GM12878 (cell line): ENCODE data around the gene TRPC4. TPM values are rescaled to one million over a fixed set of nuclear protein-coding genes. Genes with fewer than 3 reads are reported as not detected.
A peak's percentile ranks its signal among the peaks of the same experiment; 100 is the strongest.

Source experiments
- ATAC-seq: fragments of 200-7000 bp; cut with Tn5 transposase; 3 replicates; pipeline ENCODE4 v1.9.1; 2020; ENCODE audit warnings: mild to moderate bottlenecking, moderate library complexity
- BruUV-seq: library from RNA; stranded (reverse); fragments of 400-500 nt; replicated peaks from 2 replicates; lab custom pipeline; 2021; lab: Mats Ljungman, UMichigan
- CTCF ChIA-PET: fragments of 300-600 bp; sonication (Branson Sonifier 250); formaldehyde crosslinking; extraction: SDS; loops from one replicate; lab custom pipeline; 2021; ENCODE audit warnings: inconsistent platforms; lab: Yijun Ruan, JAX
- POLR2A ChIA-PET: fragments of 350-600 bp; formaldehyde crosslinking; extraction: SDS; loops from one replicate; lab custom pipeline; 2021; ENCODE audit warnings: inconsistent platforms; lab: Charles Lee
- RAD21 ChIA-PET: fragments of 300-600 bp; sonication (Branson Sonifier 250); formaldehyde crosslinking; loops from one replicate; lab custom pipeline; 2023; ENCODE audit warnings: antibody characterized with exemption; ENCODE audit not compliant: unreplicated experiment; lab: Charles Lee
- SMC1A ChIA-PET: fragments of 300-600 bp; sonication (Branson Sonifier 250); formaldehyde crosslinking; loops from one replicate; lab custom pipeline; 2023; ENCODE audit not compliant: unreplicated experiment, uncharacterized antibody; lab: Charles Lee
- DNase-seq: peaks from one replicate; pipeline ENCODE4 v3.0.0-alpha.2; 2011; ENCODE audit warnings: low read depth, low spot score
- FAIRE-seq: peaks from 3 replicates; lab custom pipeline; 2011; peaks lifted over from hg19 to GRCh38; lab: Jason Lieb, UNC
- H2AFZ ChIP-seq: 2 replicates; pipeline ENCODE4 v1.6.0; 2011; ENCODE audit warnings: low read depth, low read length, control low read depth; ENCODE audit not compliant: control insufficient read depth
- H3K27ac ChIP-seq: 2 replicates; pipeline ENCODE4 v1.5.1; 2011; ENCODE audit warnings: control low read depth; ENCODE audit not compliant: control insufficient read depth, insufficient read depth
- H3K27me3 ChIP-seq, 2 experiments: replicated peaks in 1 of 2; 2 replicates each; pipeline versions ENCODE4 v1.6.0 to v1.6.1; 2011; ENCODE audit warnings: low read length in 1 of 2; ENCODE audit not compliant: control insufficient read depth in 2 of 2, insufficient read depth in 2 of 2
- H3K36me3 ChIP-seq, 2 experiments: 2 replicates each; pipeline ENCODE4 v1.5.1; 2011; ENCODE audit warnings: low read length in 1 of 2; ENCODE audit not compliant: control insufficient read depth in 2 of 2, insufficient read depth in 2 of 2
- H3K4me1 ChIP-seq: 2 replicates; pipeline ENCODE4 v1.6.1; 2011; ENCODE audit warnings: mild to moderate bottlenecking, low read length, moderate library complexity, mixed read lengths; ENCODE audit not compliant: control insufficient read depth, insufficient read depth
- H3K4me2 ChIP-seq: 2 replicates; pipeline ENCODE4 v1.6.0; 2011; ENCODE audit warnings: control low read depth; ENCODE audit not compliant: control insufficient read depth, insufficient read depth
- H3K4me3 ChIP-seq: fragments of 200-600 bp; sonication (generic); 2 replicates; pipeline ENCODE4 v1.5.1; 2016
- H3K79me2 ChIP-seq: 2 replicates; pipeline ENCODE4 v1.6.0; 2011; ENCODE audit warnings: low read length; ENCODE audit not compliant: control insufficient read depth, insufficient read depth
- H3K9ac ChIP-seq: 2 replicates; pipeline ENCODE4 v1.8.0; 2011; ENCODE audit warnings: low read length, control low read depth, mixed read lengths; ENCODE audit not compliant: control insufficient read depth, insufficient read depth
- H3K9me3 ChIP-seq: replicated peaks from 3 replicates; pipeline ENCODE4 v1.5.1; 2011; ENCODE audit warnings: mild to moderate bottlenecking, low read length; ENCODE audit not compliant: control insufficient read depth, insufficient read depth
- H4K20me1 ChIP-seq: 2 replicates; pipeline ENCODE4 v1.6.0; 2011; ENCODE audit not compliant: control insufficient read depth, insufficient read depth
- CREM ChIP-seq: IDR thresholded peaks from 2 replicates; pipeline ENCODE4 v1.6.1; 2014; ENCODE audit warnings: antibody characterized with exemption, low read depth
- CTCF ChIP-seq, 3 experiments: IDR thresholded peaks in 2 of 3; conservative IDR thresholded peaks in 1 of 3; 2 replicates each; pipeline ENCODE4 v1.5.1; 2011; ENCODE audit warnings: low read depth in 3 of 3, low read length in 3 of 3, mild to moderate bottlenecking in 3 of 3, control low read depth in 2 of 3, moderate library complexity in 2 of 3, inconsistent platforms in 1 of 3, mixed read lengths in 1 of 3; ENCODE audit not compliant: control insufficient read depth in 2 of 3, insufficient read depth in 1 of 3; ENCODE audit errors: extremely low read depth in 1 of 3
- ESRRA ChIP-seq: IDR thresholded peaks from 2 replicates; pipeline ENCODE4 v1.6.1; 2012; ENCODE audit warnings: mild to moderate bottlenecking, low read length, improper control_type of control experiment
- IRF5 ChIP-seq: fragments of 450-650 bp; IDR thresholded peaks from 2 replicates; pipeline ENCODE4 v1.6.1; 2017; ENCODE audit warnings: borderline replicate concordance
- MLLT1 ChIP-seq: fragments of 450-650 bp; IDR thresholded peaks from 2 replicates; pipeline ENCODE4 v1.6.1; 2016; ENCODE audit warnings: mild to moderate bottlenecking
- POLR2AphosphoS5 ChIP-seq: IDR thresholded peaks from 2 replicates; pipeline ENCODE4 v1.6.1; 2011; ENCODE audit warnings: mild to moderate bottlenecking, low read length, inconsistent platforms
- RAD21 ChIP-seq: IDR thresholded peaks from 2 replicates; pipeline ENCODE4 v1.6.1; 2011; ENCODE audit warnings: mild to moderate bottlenecking, low read depth, low read length, moderate library complexity; ENCODE audit not compliant: insufficient read depth
- RELA ChIP-seq: fragments of 450-650 bp; IDR thresholded peaks from 2 replicates; pipeline ENCODE4 v1.8.0; 2014; ENCODE audit warnings: borderline replicate concordance; ENCODE audit not compliant: partially characterized antibody
- RFX5 ChIP-seq: IDR thresholded peaks from 2 replicates; pipeline ENCODE4 v1.6.1; 2011; ENCODE audit warnings: low read depth, low read length, improper control_type of control experiment
- RUNX3 ChIP-seq: IDR thresholded peaks from 2 replicates; pipeline ENCODE4 v1.6.1; 2012; ENCODE audit warnings: low read length, inconsistent platforms
- SUPT20H ChIP-seq: IDR thresholded peaks from 2 replicates; pipeline ENCODE4 v1.6.1; 2011; ENCODE audit warnings: low read depth, mild to moderate bottlenecking, low read length, moderate library complexity, borderline replicate concordance; ENCODE audit not compliant: control insufficient read depth
- ZSCAN29 ChIP-seq: fragments of 450-650 bp; IDR thresholded peaks from 2 replicates; pipeline ENCODE4 v1.6.1; 2017; ENCODE audit warnings: mild to moderate bottlenecking, moderate library complexity
- ZZZ3 ChIP-seq: IDR thresholded peaks from 2 replicates; pipeline ENCODE4 v1.6.1; 2011; ENCODE audit warnings: low read depth; ENCODE audit not compliant: control insufficient read depth, insufficient read length
- WGBS: methylation state at CpG from one replicate; pipeline ENCODE4 v1.1.6; 2016; ENCODE audit warnings: low lambda C conversion rate; ENCODE audit not compliant: insufficient replicate concordance, insufficient coverage; ENCODE audit errors: missing lambda C conversion rate; 5-methylcytosine and 5-hydroxymethylcytosine counted together
- in situ Hi-C: fragments of 300-500 bp; cut with MboI; formaldehyde crosslinking; loops from 9 replicates; pipeline ENCODE4 v1.14.3; 2018; ENCODE audit warnings: mixed read lengths
- intact Hi-C: fragments of 100-400 bp; cut with micrococcal nuclease; formaldehyde crosslinking; loops from one replicate; pipeline ENCODE4 v1.14.2; 2022; ENCODE audit not compliant: unreplicated experiment
- polyA plus RNA-seq, 11 experiments: library from polyadenylated mRNA; depleted of rRNA in 4 of 11; unstranded in 6 of 11; stranded (reverse) in 5 of 11; fragments of >200 nt; fragmentation: Nextera tagmentation in 4 of 11; fragmentation: Illumina TruSeq in 1 of 11; extraction: Ambion mirVana in 4 of 11; extraction: Trizol in 1 of 11; gene quantifications; 1 replicate in 1 of 11; 2 replicates in 10 of 11; pipeline versions ENCODE4 v1.2.1 to v1.2.3, GENCODE V29; 2011 to 2016; ENCODE audit warnings: inconsistent platforms in 2 of 11, missing spikeins in 2 of 11, low read depth in 1 of 11
- total RNA-seq, 4 experiments: library from RNA; depleted of rRNA in 3 of 4; stranded (reverse); fragments of >200 nt in 3 of 4; fragmentation: Illumina TruSeq in 1 of 4; extraction: Trizol in 1 of 4; gene quantifications; 2 replicates each; pipeline versions ENCODE4 v1.2.1 to v1.2.3, GENCODE V29; 2013 to 2021

Gene TRPC4
- total and polyA plus RNA-seq, 10 of the 15 experiments (the other 5 are each of a cell fraction or from before 2014, with no cell fraction given): not detected

DNA sequence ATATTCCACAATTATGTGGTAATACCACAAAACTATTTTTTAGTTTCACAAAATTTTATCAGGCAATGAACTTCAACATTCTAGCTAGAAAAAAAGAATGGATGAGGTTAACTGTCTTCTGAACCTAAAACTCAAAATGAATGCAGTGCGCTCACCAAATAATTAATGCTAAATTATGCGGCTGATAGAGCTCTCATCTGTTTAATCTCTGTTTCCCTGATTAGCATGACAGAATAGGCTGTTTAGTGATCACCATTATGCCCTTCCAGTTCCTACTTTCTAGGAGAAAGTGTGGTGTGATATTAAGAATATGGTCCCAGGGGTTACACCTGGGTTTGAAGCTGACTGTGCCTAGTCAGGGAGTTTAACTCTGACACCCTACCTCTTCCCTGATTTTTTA is 228.2 kb downstream of the TRPC4 start:
- DNase-seq (no peak), ATAC-seq (no peak), FAIRE-seq (no peak)
- Histone ChIP-seq H3K9ac (no peak overlapping the region), H3K4me2 (no peak overlapping the region), H3K4me3 (no peak overlapping the region), H3K9me3 (no peaks in the 10 kb centered on the region), H2AFZ (no peak overlapping the region), H3K36me3 (no peaks in the 10 kb centered on the region), H4K20me1 (no peaks in the 10 kb centered on the region), H3K4me1 (no peaks in the 10 kb centered on the region), H3K27ac (no peak overlapping the region), H3K79me2 (no peaks in the 10 kb centered on the region), H3K27me3 (no peaks in the 10 kb centered on the region)
- 53% methylated on average over 2 of the region's 2 CpGs for WGBS
- no peak for TF ChIP-seq RELA
- ChIA-PET CTCF (interaction anchor here (1.3 kb wide), 1 partner anchor 941 kb away, joined by 4 read pairs; no protein-coding TSS in a partner anchor), POLR2A (no interaction called here), RAD21 (no interaction called here), SMC1A (interaction anchor here (1.8 kb wide), 1 partner anchor 10 kb away, joined by 5 read pairs; no protein-coding TSS in a partner anchor)
- in situ Hi-C loops: no loop called here
- no TSS peak for BruUV-seq
- intact Hi-C loops: no loop called here

DNA sequence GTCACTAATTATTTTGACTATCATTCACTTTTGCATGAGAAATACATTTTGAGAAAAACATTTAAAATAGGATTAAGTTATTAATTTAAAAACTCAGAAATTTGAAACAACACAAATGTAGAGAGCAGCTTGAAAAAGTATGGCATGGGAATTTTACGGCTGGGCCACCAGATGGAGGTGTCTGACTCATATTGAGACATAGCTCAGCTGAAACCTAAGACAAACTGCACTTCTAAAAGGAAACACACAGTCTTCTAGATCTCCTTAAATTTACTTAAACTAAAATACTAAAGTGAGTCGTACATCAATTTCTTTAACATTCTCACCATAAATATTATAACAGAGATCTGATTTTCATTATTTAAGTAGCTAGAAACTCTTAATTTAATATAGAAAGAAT is 229.1 kb downstream of the TRPC4 start:
- intact Hi-C loops: no loop called here
- H3K4me2 ChIP-seq: no peak overlapping the region
- no TSS peak for BruUV-seq
- no peaks in the 10 kb centered on the region for H3K27me3 ChIP-seq
- no peaks in the 10 kb centered on the region for H3K4me1 ChIP-seq
- ATAC-seq (no peak), FAIRE-seq (no peak), DNase-seq (no peak)
- CTCF ChIA-PET: interaction anchor here (0.7 kb wide), 1 partner anchor 941 kb away, joined by 3 read pairs; no protein-coding TSS in a partner anchor
- no peak overlapping the region for H3K27ac ChIP-seq
- H3K4me3 ChIP-seq: no peak overlapping the region
- no peak overlapping the region for H2AFZ ChIP-seq
- RAD21 ChIA-PET: no interaction called here
- H3K79me2 ChIP-seq: no peaks in the 10 kb centered on the region
- no peak overlapping the region for H3K9ac ChIP-seq
- SMC1A ChIA-PET: interaction anchor here (1.8 kb wide), 1 partner anchor 9 kb away, joined by 5 read pairs; no protein-coding TSS in a partner anchor
- H3K9me3 ChIP-seq: no peaks in the 10 kb centered on the region
- H4K20me1 ChIP-seq: no peaks in the 10 kb centered on the region
- H3K36me3 ChIP-seq: no peaks in the 10 kb centered on the region
- in situ Hi-C loops: no loop called here
- TF ChIP-seq ZSCAN29 (no peak), CREM (no peak), ZZZ3 (no peak), RELA (no peak), CTCF (IDR thresholded peaks at IDR 0.05 in 2 of 3, conservative IDR thresholded peaks at IDR 0.05 in 1 of 3; ENCODE audit: control insufficient read depth in 2 of 3, extremely low read depth in 1 of 3, insufficient read depth in 1 of 3, low read depth in 3 of 3, low read length in 3 of 3) (peak in 1 of 3 experiments; percentile 25; a peak in 2 of 6 replicates), IRF5 (no peak), RFX5 (no peak), ESRRA (no peak), MLLT1 (no peak), POLR2AphosphoS5 (no peak), RUNX3 (no peak), SUPT20H (no peak), RAD21 (peak; percentile 35; the same call in 1 of the 2 replicates)
- 2% methylated on average over 2 of the region's 2 CpGs for WGBS
- POLR2A ChIA-PET: no interaction called here
